ENCODE measurements around the gene STING1.
"Not testable (repeated sequence)": the region's sequence is repeated elsewhere in the genome, so short reads cannot be mapped to it uniquely, and the experiment has no call there.

The STING1 gene

DNA sequence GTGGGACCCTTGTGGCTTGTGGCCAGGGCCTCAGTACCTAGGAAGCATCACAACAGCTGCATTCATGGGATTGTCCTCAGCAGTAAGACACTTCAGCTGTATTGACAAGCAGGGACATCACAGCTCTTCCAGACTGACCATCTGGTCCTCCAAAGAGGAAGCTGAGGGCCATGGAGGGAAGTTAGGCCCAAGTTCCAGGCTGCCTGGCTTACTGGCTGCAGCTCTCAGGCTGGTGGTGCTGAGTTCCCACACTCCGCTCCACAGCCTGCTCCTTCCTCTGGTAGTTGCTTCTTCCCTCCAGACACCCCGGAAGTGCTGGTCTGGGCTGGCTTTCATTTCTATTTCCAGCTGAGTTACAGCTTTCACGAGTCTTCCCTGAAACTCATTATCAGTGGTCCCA, 5.7 kb upstream of the STING1 start:
- Histone ChIP-seq H3K27ac (no peak overlapping the region), H3K36me3 (ENCODE audit: control insufficient read depth, insufficient read depth, low read length) (no peaks in the 10 kb centered on the region), H2AFZ (no peak overlapping the region), H3K4me2 (ENCODE audit: low read length) (no peak overlapping the region), H3K4me3 (ENCODE audit: low read depth, low read length) (no peak overlapping the region), H3K4me1 (peaks cover 5% of the 10 kb centered on the region), H3K27me3 (ENCODE audit: control insufficient read depth, insufficient read depth, low read length) (no peaks in the 10 kb centered on the region), H3K9ac (no peak overlapping the region), H3K79me2 (no peaks in the 10 kb centered on the region), H3K9me3 (ENCODE audit: control insufficient read depth, low read length) (no peaks in the 10 kb centered on the region)
- TF ChIP-seq, protein P1, sequence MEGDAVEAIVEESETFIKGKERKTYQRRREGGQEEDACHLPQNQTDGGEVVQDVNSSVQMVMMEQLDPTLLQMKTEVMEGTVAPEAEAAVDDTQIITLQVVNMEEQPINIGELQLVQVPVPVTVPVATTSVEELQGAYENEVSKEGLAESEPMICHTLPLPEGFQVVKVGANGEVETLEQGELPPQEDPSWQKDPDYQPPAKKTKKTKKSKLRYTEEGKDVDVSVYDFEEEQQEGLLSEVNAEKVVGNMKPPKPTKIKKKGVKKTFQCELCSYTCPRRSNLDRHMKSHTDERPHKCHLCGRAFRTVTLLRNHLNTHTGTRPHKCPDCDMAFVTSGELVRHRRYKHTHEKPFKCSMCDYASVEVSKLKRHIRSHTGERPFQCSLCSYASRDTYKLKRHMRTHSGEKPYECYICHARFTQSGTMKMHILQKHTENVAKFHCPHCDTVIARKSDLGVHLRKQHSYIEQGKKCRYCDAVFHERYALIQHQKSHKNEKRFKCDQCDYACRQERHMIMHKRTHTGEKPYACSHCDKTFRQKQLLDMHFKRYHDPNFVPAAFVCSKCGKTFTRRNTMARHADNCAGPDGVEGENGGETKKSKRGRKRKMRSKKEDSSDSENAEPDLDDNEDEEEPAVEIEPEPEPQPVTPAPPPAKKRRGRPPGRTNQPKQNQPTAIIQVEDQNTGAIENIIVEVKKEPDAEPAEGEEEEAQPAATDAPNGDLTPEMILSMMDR (IDR thresholded peaks at IDR 0.05) = no peak

DNA sequence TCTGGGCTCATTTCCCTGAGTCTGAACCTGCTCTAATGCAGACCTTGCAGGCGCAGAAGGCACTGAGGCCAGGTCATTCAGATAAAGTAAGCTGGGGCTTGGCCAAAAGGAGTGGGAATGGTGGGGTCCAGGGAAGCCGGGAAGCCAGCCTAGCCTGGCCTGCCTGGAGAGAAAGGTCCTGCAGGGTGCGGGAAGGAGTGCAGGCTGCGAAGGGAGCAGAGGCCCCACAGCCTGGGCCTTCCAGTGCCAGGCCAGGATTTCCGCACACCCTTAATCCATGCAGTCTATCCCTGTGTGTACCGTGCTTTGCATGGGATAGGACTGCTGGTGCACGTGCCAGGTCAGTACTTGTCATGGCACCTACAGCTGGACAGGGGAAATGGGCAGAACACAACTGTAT, 3.6 kb upstream of the STING1 start:
- TF ChIP-seq, protein P1 (IDR thresholded peaks at IDR 0.05) = no peak
- Histone ChIP-seq H2AFZ (peak overlapping the region; percentile 33), H3K27me3 (ENCODE audit: control insufficient read depth, insufficient read depth, low read length) (no peaks in the 10 kb centered on the region), H3K27ac (no peak overlapping the region), H3K9me3 (ENCODE audit: control insufficient read depth, low read length) (no peaks in the 10 kb centered on the region), H3K9ac (no peak overlapping the region), H3K4me3 (ENCODE audit: low read depth, low read length) (no peak overlapping the region), H3K79me2 (no peaks in the 10 kb centered on the region), H3K36me3 (ENCODE audit: control insufficient read depth, insufficient read depth, low read length) (no peaks in the 10 kb centered on the region), H3K4me2 (ENCODE audit: low read length) (no peak overlapping the region), H3K4me1 (peaks cover 4% of the 10 kb centered on the region)

DNA sequence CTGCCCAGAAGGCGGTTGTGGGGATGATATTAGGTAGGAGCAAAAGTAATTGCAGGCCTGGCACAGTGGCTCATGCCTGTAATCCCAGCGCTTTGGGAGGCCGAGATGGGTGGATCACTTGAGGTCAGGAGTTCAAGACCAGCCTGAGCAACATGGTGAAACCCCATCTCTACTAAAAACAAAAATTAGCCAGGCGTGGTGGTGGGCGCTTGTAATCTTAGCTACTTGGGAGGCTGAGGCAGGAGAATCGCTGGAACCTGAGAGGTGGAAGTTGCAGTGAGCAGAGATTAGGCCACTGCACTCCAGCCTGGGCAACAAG, 291 bp upstream of the STING1 start:
- H3K9me3 ChIP-seq (ENCODE audit: control insufficient read depth, low read length); H2AFZ ChIP-seq; H3K79me2 ChIP-seq; H3K4me3 ChIP-seq (ENCODE audit: low read depth, low read length); H3K9ac ChIP-seq; H3K4me2 ChIP-seq (ENCODE audit: low read length); H3K36me3 ChIP-seq (ENCODE audit: control insufficient read depth, insufficient read depth, low read length); H3K27me3 ChIP-seq (ENCODE audit: control insufficient read depth, insufficient read depth, low read length); H3K4me1 ChIP-seq: not testable (repeated sequence)
- peak overlapping the region; percentile 91 for H3K27ac ChIP-seq

DNA sequence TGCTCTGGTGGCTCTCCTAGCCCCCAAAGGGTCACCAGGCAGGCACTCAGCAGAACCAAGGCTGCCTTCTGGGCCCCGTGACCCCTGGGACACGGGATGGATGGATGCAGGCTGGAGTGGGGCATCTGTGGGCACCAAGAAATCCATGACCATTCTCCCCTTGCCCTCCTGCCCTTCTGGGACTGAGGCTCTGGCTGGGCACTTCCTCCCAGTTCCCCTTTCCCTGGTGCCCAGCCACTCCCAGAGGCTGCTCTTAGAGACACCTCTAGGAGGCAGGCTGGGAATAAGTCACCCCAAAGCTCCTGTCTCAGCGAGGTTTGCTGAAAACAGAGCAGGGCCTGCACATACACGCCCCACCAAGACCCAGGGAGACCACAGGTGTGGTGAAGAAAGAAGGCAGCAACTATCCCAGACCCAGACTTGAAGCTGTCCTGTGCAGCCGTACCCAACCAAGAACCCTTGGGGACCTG, 943 bp downstream of the STING1 start:
- Histone ChIP-seq H3K4me2 (ENCODE audit: low read length) (peak overlapping the region; percentile 41), H3K79me2 (no peaks in the 10 kb centered on the region), H3K4me1 (peaks cover 4% of the 10 kb centered on the region), H3K36me3 (ENCODE audit: control insufficient read depth, insufficient read depth, low read length) (no peaks in the 10 kb centered on the region), H3K27me3 (ENCODE audit: control insufficient read depth, insufficient read depth, low read length) (no peaks in the 10 kb centered on the region), H3K4me3 (ENCODE audit: low read depth, low read length) (peak overlapping the region; percentile 53), H3K27ac (peak overlapping the region; percentile 91), H3K9me3 (ENCODE audit: control insufficient read depth, low read length) (no peaks in the 10 kb centered on the region), H3K9ac (peak overlapping the region; percentile 19), H2AFZ (peak overlapping the region; percentile 81)
- TF ChIP-seq, protein P1 (IDR thresholded peaks at IDR 0.05) = no peak

DNA sequence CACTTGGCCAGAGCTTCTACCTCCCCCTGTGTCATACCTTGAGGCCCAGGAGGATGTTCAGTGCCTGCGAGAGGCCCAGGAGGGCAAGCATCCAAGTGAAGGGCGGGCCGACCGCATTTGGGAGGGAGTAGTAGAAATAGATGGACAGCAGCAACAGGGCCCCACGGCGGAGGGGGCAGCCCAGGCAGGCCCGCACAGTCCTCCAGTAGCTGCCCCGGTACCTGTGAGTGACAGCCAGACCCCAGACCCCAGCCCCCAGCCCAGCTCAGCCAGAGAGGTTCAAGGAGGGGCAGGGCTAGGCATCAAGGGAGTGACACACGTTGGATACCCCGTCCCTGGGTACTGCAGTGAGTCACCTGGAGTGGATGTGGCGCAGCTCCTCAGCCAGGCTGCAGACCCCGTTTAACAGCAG, 1.4 kb downstream of the STING1 start:
- Histone ChIP-seq H3K27me3 (ENCODE audit: control insufficient read depth, insufficient read depth, low read length) (no peaks in the 10 kb centered on the region), H3K4me3 (ENCODE audit: low read depth, low read length) (no peak overlapping the region), H3K9ac (no peak overlapping the region), H2AFZ (no peak overlapping the region), H3K36me3 (ENCODE audit: control insufficient read depth, insufficient read depth, low read length) (no peaks in the 10 kb centered on the region), H3K27ac (peak overlapping the region; percentile 91), H3K9me3 (ENCODE audit: control insufficient read depth, low read length) (no peaks in the 10 kb centered on the region), H3K4me1 (peaks cover 4% of the 10 kb centered on the region), H3K4me2 (ENCODE audit: low read length) (peak overlapping the region; percentile 41), H3K79me2 (no peaks in the 10 kb centered on the region)
- TF ChIP-seq, protein P1 (IDR thresholded peaks at IDR 0.05) = no peak

DNA sequence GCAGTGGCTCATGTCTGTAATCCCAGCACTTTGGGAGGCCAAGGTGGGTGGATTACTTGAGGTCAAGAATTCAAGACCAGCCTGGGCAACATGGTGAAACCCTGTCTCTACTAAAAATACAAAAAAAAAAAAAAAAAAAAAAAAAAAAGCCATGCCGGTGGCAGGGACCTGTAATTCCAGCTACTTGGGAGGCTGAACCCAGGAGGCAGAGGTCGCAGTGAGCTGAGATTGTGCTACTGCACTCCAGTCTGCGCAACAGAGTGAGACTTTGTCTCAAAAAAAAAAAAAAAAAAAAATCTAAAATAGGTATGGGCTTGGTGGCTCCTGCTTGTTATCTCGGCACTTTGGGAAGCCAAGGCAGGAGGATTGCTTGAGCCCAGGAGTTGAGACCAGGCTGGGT, 2.8 kb downstream of the STING1 start:
- H3K27ac ChIP-seq; H3K4me2 ChIP-seq (ENCODE audit: low read length); H3K79me2 ChIP-seq; H3K9ac ChIP-seq; H2AFZ ChIP-seq; H3K9me3 ChIP-seq (ENCODE audit: control insufficient read depth, low read length); H3K27me3 ChIP-seq (ENCODE audit: control insufficient read depth, insufficient read depth, low read length); H3K4me3 ChIP-seq (ENCODE audit: low read depth, low read length); H3K36me3 ChIP-seq (ENCODE audit: control insufficient read depth, insufficient read depth, low read length); H3K4me1 ChIP-seq: not testable (repeated sequence)

DNA sequence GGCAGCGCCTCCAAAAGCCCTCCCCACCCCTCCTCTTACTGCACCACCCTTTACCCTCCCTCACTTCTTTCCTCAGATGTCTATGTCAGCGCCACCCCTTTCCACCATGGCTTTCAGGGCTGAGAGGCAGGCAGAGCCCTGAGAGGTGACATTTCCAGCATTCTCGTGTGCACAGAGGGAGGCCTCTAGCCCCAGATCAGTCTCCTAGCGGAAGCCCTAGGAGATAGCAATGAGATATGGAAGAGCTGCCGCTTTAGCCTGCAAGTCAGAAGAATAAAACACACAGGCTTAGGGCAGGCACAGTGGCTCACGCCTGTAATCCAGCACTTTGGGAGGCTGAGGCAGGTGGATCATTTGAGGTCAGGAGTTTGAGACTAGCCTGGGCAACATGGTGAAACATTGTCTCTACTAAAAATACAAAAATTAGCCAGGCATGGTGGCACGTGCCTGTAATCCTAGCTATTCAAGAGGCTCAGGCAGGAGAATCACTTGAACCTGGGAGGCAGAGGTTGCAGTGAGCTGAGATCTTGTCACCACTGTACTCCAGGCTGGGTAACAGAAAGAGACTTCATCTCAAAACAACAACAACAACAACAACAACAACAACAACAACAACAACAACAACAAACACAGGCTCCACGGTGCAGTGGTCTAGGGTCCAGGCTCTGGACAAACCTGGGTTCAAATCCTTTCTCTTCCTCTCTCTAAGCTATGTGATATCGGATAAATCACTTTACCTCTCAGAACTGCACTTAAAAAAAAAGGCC, 3.7 kb downstream of the STING1 start:
- not testable (repeated sequence) for H3K27me3 ChIP-seq (ENCODE audit: control insufficient read depth, insufficient read depth, low read length); H3K9me3 ChIP-seq (ENCODE audit: control insufficient read depth, low read length); H3K36me3 ChIP-seq (ENCODE audit: control insufficient read depth, insufficient read depth, low read length); H3K79me2 ChIP-seq; H3K4me2 ChIP-seq (ENCODE audit: low read length); H3K27ac ChIP-seq; H3K4me1 ChIP-seq; H3K9ac ChIP-seq; H3K4me3 ChIP-seq (ENCODE audit: low read depth, low read length)
- peak overlapping the region; percentile 53 for H2AFZ ChIP-seq

Data from parathyroid adenoma (tissue), 2 donors.